HG03045 (cell line): ENCODE results near the gene RXRA.

Experiments
- ATAC-seq: cut with Tn5 transposase; IDR thresholded peaks from one replicate; pipeline ENCODE4 v1.9.1; 2021; ENCODE audit warnings: mild to moderate bottlenecking, moderate library complexity; ENCODE audit not compliant: unreplicated experiment

The RXRA gene

GRCh38 chr9:134460206-134460605, 134.0 kb downstream of the RXRA start:
- ATAC-seq, result no peak

GRCh38 chr9:134460896-134461295, 134.6 kb downstream of the RXRA start:
- no peak for ATAC-seq

GRCh38 chr9:134461426-134461982, 135.2 kb downstream of the RXRA start:
- ATAC-seq, result no peak

- ATAC-seq, result no peak
Observed at GRCh38 chr9:134462318-134462717, 136.1 kb downstream of the RXRA start.

GRCh38 chr9:134463280-134463679, 137.0 kb downstream of the RXRA start:
- no peak for ATAC-seq

- ATAC-seq, result no peak
Observed at GRCh38 chr9:134466869-134467616, 140.8 kb downstream of the RXRA start.

GRCh38 chr9:134468358-134468757, 142.1 kb downstream of the RXRA start:
- no peak for ATAC-seq

- no peak for ATAC-seq
Observed at GRCh38 chr9:134469041-134469875, 143.0 kb downstream of the RXRA start.

- no peak for ATAC-seq
Observed at GRCh38 chr9:134472256-134472655, 146.0 kb downstream of the RXRA start.

- ATAC-seq, result no peak
Observed at GRCh38 chr9:134473141-134474054, 147.1 kb downstream of the RXRA start.

- no peak for ATAC-seq
Observed at GRCh38 chr9:134474055-134474370, 147.8 kb downstream of the RXRA start.

GRCh38 chr9:134475011-134475790, 148.9 kb downstream of the RXRA start:
- no peak for ATAC-seq

GRCh38 chr9:134476272-134476941, 150.2 kb downstream of the RXRA start:
- ATAC-seq, result no peak

- ATAC-seq, result no peak
Observed at GRCh38 chr9:134476942-134477335, 150.7 kb downstream of the RXRA start.

GRCh38 chr9:134477342-134477925, 151.2 kb downstream of the RXRA start:
- ATAC-seq, result no peak

- ATAC-seq, result no peak
Observed at GRCh38 chr9:134477927-134478326, 151.7 kb downstream of the RXRA start.

GRCh38 chr9:134481762-134482161, 155.5 kb downstream of the RXRA start:
- ATAC-seq, result no peak

GRCh38 chr9:134482226-134482625, 156.0 kb downstream of the RXRA start:
- ATAC-seq, result no peak
